ENCODE results near the gene SLC38A8. TPM values are rescaled to one million over a fixed set of nuclear protein-coding genes. Genes with fewer than 3 reads are reported as not detected.

The SLC38A8 gene
- total RNA-seq, 4 donors from 2014 or later, result not detected

DNA sequence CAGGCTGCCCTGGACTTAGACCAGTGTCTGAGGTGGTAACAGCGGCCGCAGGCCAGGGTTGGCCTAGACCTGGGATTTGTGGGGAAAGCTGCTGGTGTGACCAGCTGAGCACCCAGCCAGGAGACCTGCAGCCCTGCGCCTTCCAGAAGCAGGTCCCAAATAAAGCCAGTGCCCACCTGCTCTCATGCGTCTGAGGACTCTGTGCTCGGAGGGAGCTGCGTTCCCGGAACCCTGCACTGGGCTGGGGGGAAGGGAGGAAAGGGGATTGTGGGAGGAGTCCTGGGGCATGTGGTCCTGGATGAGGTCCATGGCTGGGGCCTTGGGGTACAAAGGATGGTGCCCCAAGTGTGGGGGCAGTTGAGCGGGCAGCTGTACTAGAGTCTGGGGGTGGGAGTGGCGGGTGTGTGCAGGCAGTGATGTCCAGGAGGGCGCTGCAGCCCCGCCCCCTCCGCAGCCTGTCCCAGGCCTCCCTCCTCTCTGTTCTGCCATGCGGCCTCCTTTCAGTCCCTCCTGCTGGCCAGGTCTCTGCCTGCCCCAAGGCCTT is 76.4 kb downstream of the SLC38A8 start:
- peaks cover 0 to 52% (median 0%) of the 10 kb centered on the region in 3 donors for H3K36me3 ChIP-seq
- H3K27me3 ChIP-seq, result peaks cover 0 to 4% of the 10 kb centered on the region in 2 donors
- TF ChIP-seq, protein P1, sequence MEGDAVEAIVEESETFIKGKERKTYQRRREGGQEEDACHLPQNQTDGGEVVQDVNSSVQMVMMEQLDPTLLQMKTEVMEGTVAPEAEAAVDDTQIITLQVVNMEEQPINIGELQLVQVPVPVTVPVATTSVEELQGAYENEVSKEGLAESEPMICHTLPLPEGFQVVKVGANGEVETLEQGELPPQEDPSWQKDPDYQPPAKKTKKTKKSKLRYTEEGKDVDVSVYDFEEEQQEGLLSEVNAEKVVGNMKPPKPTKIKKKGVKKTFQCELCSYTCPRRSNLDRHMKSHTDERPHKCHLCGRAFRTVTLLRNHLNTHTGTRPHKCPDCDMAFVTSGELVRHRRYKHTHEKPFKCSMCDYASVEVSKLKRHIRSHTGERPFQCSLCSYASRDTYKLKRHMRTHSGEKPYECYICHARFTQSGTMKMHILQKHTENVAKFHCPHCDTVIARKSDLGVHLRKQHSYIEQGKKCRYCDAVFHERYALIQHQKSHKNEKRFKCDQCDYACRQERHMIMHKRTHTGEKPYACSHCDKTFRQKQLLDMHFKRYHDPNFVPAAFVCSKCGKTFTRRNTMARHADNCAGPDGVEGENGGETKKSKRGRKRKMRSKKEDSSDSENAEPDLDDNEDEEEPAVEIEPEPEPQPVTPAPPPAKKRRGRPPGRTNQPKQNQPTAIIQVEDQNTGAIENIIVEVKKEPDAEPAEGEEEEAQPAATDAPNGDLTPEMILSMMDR (IDR thresholded peaks at IDR 0.05), result no peak
- no peak for TF ChIP-seq POLR2A (IDR thresholded peaks at IDR 0.05)
- H3K4me1 ChIP-seq, result peaks cover 0 to 8% (median 2%) of the 10 kb centered on the region in 4 donors
- H3K9me3 ChIP-seq, result no peaks in the 10 kb centered on the region
- H3K27ac ChIP-seq, result no peak overlapping the region
- no peak overlapping the region for H3K4me3 ChIP-seq
- DNase-seq, result no peak

DNA sequence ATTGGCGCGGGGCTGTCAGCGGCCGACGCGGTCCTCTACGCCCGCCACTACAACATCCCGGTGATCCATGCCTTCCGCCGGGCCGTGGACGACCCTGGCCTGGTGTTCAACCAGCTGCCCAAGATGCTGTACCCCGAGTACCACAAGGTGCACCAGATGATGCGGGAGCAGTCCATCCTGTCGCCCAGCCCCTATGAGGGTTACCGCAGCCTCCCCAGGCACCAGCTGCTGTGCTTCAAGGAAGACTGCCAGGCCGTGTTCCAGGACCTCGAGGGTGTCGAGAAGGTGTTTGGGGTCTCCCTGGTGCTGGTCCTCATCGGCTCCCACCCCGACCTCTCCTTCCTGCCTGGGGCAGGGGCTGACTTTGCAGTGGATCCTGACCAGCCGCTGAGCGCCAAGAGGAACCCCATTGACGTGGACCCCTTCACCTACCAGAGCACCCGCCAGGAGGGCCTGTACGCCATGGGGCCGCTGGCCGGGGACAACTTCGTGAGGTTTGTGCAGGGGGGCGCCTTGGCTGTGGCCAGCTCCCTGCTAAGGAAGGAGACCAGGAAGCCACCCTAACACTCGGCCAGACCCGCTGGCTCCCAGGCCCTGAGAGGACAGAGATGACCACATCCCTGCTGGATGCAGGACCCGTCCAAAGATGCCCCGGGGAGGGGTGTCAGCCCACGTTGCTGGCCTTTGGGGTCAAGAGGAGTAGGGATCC is 77.0 kb downstream of the SLC38A8 start:
- H3K9me3 ChIP-seq, result no peaks in the 10 kb centered on the region
- H3K27me3 ChIP-seq, result peaks cover 0 to 4% of the 10 kb centered on the region in 2 donors
- no peak overlapping the region for H3K27ac ChIP-seq
- no peak for DNase-seq
- H3K36me3 ChIP-seq, result peaks cover 0 to 59% (median 0%) of the 10 kb centered on the region in 3 donors
- peaks cover 0 to 8% (median 2%) of the 10 kb centered on the region in 4 donors for H3K4me1 ChIP-seq
- TF ChIP-seq POLR2A (IDR thresholded peaks at IDR 0.05), result no peak
- TF ChIP-seq, protein P1 (IDR thresholded peaks at IDR 0.05), result no peak
- H3K4me3 ChIP-seq, result no peak overlapping the region

DNA sequence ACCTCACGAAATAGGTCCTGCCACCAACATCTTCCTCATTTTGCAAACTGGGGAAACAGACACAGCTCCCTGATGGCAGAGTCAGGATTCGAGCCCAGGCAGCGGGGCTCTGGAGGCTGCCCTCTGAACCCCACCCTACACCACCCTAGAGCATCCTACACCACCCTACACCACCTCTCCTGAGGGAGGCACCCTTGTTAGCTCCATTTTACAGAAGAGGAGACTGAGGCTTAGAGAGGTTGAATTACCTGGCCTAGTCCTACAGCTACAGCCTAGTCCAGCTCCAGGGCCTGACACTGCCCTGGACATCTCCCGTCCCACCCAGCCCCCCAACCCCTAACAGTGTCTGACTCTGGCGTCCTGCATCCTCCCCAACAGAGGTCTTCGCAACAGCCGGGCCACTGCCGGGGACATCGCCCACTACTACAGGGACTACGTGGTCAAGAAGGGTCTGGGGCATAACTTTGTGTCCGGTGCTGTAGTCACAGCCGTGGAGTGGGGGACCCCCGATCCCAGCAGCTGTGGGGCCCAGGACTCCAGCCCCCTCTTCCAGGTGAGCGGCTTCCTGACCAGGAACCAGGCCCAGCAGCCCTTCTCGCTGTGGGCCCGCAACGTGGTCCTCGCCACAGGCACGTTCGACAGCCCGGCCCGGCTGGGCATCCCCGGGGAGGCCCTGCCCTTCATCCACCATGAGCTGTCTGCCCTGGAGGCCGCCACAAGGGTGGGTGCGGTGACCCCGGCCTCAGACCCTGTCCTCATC is 77.7 kb downstream of the SLC38A8 start:
- no peak for DNase-seq
- Histone ChIP-seq H3K4me1 (peaks cover 0 to 8% (median 2%) of the 10 kb centered on the region in 4 donors), H3K9me3 (no peaks in the 10 kb centered on the region), H3K27ac (no peak overlapping the region), H3K27me3 (peaks cover 0 to 4% of the 10 kb centered on the region in 2 donors), H3K36me3 (peaks cover 0 to 66% (median 0%) of the 10 kb centered on the region in 3 donors), H3K4me3 (no peak overlapping the region)
- TF ChIP-seq, protein P1 (IDR thresholded peaks at IDR 0.05), result no peak
- no peak for TF ChIP-seq POLR2A (IDR thresholded peaks at IDR 0.05)

DNA sequence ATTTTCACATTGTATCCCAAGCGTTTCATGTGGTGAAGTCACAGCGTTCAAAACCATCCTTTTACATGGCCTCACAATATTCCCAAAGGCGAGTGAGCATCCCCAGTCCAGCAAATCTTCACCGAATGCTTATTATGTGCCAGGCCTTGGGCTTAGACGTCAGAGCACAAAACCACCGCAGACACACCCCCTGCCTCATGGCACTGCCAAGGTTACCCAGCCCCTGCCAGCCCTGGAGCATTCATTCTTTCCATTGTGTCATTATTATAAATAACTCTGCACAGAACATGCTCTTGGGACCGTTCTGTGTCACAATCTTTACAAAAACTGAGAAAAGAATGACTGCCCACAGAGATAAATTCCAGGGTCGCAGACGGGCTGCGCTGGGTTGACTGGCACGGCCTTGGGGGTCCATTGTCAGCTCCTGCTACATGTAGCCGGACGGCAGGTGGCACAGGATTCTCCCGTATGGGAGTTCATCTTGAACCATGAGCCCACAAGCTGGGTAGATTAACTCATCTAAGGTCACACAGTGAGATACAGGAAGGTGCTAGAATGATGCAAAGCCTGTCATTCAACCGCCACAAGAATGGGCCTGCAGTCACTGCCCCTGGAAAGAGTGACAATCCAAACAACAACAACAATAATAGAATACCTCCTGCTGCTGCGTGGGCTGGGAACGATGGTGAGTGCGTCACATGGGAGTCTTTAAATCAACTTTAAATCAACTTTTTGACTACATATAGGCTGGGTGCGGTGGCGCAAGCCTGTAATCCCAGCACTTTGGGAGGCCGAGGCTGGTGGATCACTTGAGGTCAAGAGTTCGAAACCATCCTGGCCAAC is 79.1 kb downstream of the SLC38A8 start:
- Histone ChIP-seq H3K27me3 (no peaks in the 10 kb centered on the region), H3K4me1 (peaks cover 0 to 4% (median 0%) of the 10 kb centered on the region in 4 donors), H3K9me3 (no peaks in the 10 kb centered on the region), H3K27ac (no peak overlapping the region), H3K36me3 (peaks cover 0 to 80% (median 0%) of the 10 kb centered on the region in 3 donors), H3K4me3 (no peak overlapping the region)
- DNase-seq, result no peak
- TF ChIP-seq POLR2A (IDR thresholded peaks at IDR 0.05), result no peak
- TF ChIP-seq, protein P1 (IDR thresholded peaks at IDR 0.05), result no peak

DNA sequence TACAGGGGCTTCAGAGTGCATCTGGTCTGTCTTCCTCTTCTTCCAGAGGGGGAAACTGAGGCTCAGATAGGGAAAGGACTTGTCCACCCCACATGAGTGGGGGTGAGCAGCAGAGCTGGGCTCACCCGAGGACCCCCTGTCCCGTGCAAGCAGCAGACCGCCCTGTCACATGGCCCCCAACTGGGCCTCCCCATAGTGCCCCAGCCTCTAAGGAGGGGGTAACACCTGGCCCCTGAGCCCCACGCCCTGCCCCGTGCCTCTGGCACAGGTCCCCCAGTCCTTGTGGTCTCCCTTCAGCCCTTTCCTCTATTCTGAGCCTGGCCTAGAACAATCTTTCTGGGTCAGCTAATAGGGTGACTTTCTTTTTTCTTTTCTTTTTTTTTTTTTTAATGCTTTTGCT is 81.0 kb downstream of the SLC38A8 start:
- Histone ChIP-seq H3K4me3 (no peak overlapping the region), H3K27me3 (no peaks in the 10 kb centered on the region), H3K27ac (no peak overlapping the region), H3K4me1 (no peaks in the 10 kb centered on the region), H3K9me3 (no peaks in the 10 kb centered on the region), H3K36me3 (peaks cover 0 to 84% (median 0%) of the 10 kb centered on the region in 3 donors)
- DNase-seq, result no peak
- no peak for TF ChIP-seq POLR2A (IDR thresholded peaks at IDR 0.05)
- TF ChIP-seq, protein P1 (IDR thresholded peaks at IDR 0.05), result no peak

Data from Peyer's patch (tissue), 4 donors.